ENCODE results near the gene PYGB.
A peak's percentile ranks its signal among the peaks of the same experiment; 100 is the strongest.

PYGB gene

DNA sequence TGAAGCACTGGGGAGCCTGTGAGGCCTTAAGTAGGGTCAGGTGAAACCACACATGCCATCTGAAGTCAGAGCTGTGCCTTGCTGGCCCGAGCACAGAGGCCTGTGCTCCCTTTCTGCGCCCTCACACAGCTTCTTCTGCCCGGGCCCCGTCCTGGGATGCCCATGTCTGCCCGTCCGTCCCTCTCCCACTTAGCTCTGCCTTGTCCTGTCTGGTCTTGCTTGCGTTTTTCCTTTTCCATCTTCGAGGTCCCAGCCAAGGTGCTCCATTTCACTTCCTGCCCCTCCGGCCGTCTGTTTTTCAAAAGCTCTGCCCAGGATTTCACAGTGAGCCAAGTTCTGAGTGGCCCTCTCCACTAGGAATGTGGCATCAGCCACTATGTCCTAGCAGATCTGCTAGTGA lies 45.6 kb downstream of the PYGB start:
- no peak for DNase-seq
- Histone ChIP-seq H3K9me3 (ENCODE audit: insufficient read depth, low read depth, low read length) (no peaks in the 10 kb centered on the region), H4K91ac (ENCODE audit: low read depth, low read length) (no peak overlapping the region), H2AFZ (ENCODE audit: insufficient read depth, low read length, poor library complexity) (no peak overlapping the region), H2AK5ac (ENCODE audit: low read length) (no peak overlapping the region), H3K14ac (ENCODE audit: low read length) (no peak overlapping the region), H3K79me1 (ENCODE audit: low read length) (no peaks in the 10 kb centered on the region), H2BK120ac (ENCODE audit: insufficient read depth, low read length, poor library complexity) (no peak overlapping the region), H3K9ac (ENCODE audit: low read length) (no peak overlapping the region), H3K4me1 (ENCODE audit: control insufficient read depth in 1 of 2, insufficient read depth in 2 of 2, low read length in 2 of 2) (peaks cover 3 to 4% of the 10 kb centered on the region in 2 experiments), H3K27me3 (ENCODE audit: insufficient read depth, low read length) (no peaks in the 10 kb centered on the region), H3K79me2 (ENCODE audit: control insufficient read depth, insufficient read depth, low read length, poor library complexity) (no peaks in the 10 kb centered on the region), H3K36me3 (ENCODE audit: control insufficient read depth in 1 of 2, insufficient read depth in 2 of 2, low read length in 2 of 2) (peaks cover 57 to 66% of the 10 kb centered on the region in 2 experiments), H3K23ac (ENCODE audit: low read length) (no peak overlapping the region), H4K12ac (ENCODE audit: low read depth, low read length) (no peak overlapping the region), H2BK5ac (ENCODE audit: low read depth, low read length, poor library complexity) (no peak overlapping the region), H3K4me3 (ENCODE audit: low read depth, low read length) (no peak overlapping the region), H3K18ac (ENCODE audit: low read length) (no peak overlapping the region), H2BK12ac (ENCODE audit: low read length) (no peak overlapping the region), H3K27ac (ENCODE audit: low read depth, low read length) (no peak overlapping the region), H4K8ac (ENCODE audit: low read depth, low read length) (no peak overlapping the region), H3K4me2 (ENCODE audit: low read length) (no peak overlapping the region), H3K4ac (ENCODE audit: low read depth, low read length) (no peak overlapping the region)
- no CpG with 5 or more reads among the region's 10 CpGs for WGBS (ENCODE audit: extremely low coverage, insufficient coverage, insufficient read length)

DNA sequence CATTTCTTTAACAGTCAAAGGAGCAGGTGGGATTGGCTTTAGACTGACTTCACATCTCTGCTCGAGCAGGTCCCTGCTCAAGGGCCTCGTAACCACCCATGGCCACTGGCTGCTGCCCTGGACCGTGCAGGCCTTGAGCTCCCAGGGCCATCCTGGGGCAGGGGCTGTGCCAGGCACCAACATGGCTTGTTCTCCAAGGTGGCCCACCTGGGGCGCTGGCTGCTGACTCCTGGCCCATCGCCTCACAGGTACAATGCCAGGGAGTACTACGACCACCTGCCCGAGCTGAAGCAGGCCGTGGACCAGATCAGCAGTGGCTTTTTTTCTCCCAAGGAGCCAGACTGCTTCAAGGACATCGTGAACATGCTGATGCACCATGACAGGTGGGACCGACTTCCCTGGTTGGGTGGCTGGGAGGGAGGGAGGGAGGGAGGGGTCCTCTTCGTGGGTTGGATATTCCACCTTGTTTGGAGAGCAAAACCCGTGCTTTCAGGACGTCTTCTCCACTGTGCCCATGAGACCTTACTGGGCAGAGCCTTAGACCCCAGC lies 46.1 kb downstream of the PYGB start:
- H3K18ac ChIP-seq (ENCODE audit: low read length) = no peak overlapping the region
- no peak overlapping the region for H2BK120ac ChIP-seq (ENCODE audit: insufficient read depth, low read length, poor library complexity)
- DNase-seq = no peak
- no peak overlapping the region for H2BK5ac ChIP-seq (ENCODE audit: low read depth, low read length, poor library complexity)
- no peak overlapping the region for H3K27ac ChIP-seq (ENCODE audit: low read depth, low read length)
- H3K4me3 ChIP-seq (ENCODE audit: low read depth, low read length) = no peak overlapping the region
- no peak overlapping the region for H2BK12ac ChIP-seq (ENCODE audit: low read length)
- peaks cover 3 to 4% of the 10 kb centered on the region in 2 experiments for H3K4me1 ChIP-seq (ENCODE audit: control insufficient read depth in 1 of 2, insufficient read depth in 2 of 2, low read length in 2 of 2)
- no peaks in the 10 kb centered on the region for H3K9me3 ChIP-seq (ENCODE audit: insufficient read depth, low read depth, low read length)
- H3K79me2 ChIP-seq (ENCODE audit: control insufficient read depth, insufficient read depth, low read length, poor library complexity) = no peaks in the 10 kb centered on the region
- H4K8ac ChIP-seq (ENCODE audit: low read depth, low read length) = no peak overlapping the region
- H3K14ac ChIP-seq (ENCODE audit: low read length) = no peak overlapping the region
- H4K12ac ChIP-seq (ENCODE audit: low read depth, low read length) = no peak overlapping the region
- H3K36me3 ChIP-seq (ENCODE audit: control insufficient read depth in 1 of 2, insufficient read depth in 2 of 2, low read length in 2 of 2) = peaks cover 56 to 65% of the 10 kb centered on the region in 2 experiments
- no peak overlapping the region for H2AFZ ChIP-seq (ENCODE audit: insufficient read depth, low read length, poor library complexity)
- no peak overlapping the region for H3K4me2 ChIP-seq (ENCODE audit: low read length)
- no peak overlapping the region for H4K91ac ChIP-seq (ENCODE audit: low read depth, low read length)
- no CpG with 5 or more reads among the region's 13 CpGs for WGBS (ENCODE audit: extremely low coverage, insufficient coverage, insufficient read length)
- no peak overlapping the region for H3K23ac ChIP-seq (ENCODE audit: low read length)
- no peak overlapping the region for H2AK5ac ChIP-seq (ENCODE audit: low read length)
- H3K9ac ChIP-seq (ENCODE audit: low read length) = no peak overlapping the region
- no peaks in the 10 kb centered on the region for H3K79me1 ChIP-seq (ENCODE audit: low read length)
- no peaks in the 10 kb centered on the region for H3K27me3 ChIP-seq (ENCODE audit: insufficient read depth, low read length)
- no peak overlapping the region for H3K4ac ChIP-seq (ENCODE audit: low read depth, low read length)

DNA sequence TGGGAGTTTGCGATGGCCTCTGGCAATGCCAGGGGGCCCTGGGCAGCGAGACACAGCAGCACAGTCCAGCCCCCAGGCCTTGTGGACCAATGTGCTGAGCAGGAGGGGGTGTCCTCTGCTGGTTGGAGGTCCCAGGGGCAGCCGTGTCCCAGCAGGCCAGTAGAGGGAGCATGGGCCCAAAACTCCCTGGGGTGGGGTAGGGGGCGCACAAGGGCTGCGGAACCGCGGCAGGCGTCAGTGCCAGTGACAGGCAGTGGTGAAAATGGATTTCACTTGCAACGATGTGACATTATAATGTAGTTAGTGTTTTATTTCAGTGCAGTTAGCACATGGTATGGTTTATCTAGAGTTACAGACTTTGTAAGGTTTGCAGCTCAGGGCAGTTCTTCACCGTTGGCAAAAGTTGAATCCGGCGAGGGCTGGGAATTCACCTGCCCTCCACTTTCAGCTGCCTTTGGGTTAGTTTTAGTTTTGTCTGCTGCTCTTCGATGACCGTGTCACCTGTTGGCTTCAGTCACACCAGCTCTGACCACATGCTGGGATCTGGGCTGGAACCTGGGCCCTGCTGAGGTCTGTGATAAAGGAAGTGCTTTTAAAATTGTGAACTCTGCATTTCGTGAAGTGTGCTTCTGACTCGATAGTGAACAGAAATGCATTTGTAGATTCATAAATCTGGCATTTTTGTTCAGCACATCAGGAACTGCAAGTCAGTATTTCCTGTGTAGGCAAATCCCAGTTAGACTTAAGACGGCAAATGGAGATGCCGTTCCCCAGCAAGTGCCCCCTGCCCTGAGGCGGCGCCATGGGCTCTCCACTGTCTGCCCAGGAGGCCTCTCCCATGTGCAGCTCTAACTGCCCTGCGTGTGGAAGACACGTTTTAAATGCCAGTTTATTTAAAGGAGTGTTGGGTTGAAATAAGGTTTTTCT lies 46.8 kb downstream of the PYGB start:
- Histone ChIP-seq H2BK5ac (ENCODE audit: low read depth, low read length, poor library complexity) (no peak overlapping the region), H3K14ac (ENCODE audit: low read length) (no peak overlapping the region), H2AK5ac (ENCODE audit: low read length) (no peak overlapping the region), H3K4ac (ENCODE audit: low read depth, low read length) (no peak overlapping the region), H3K36me3 (ENCODE audit: control insufficient read depth in 1 of 2, insufficient read depth in 2 of 2, low read length in 2 of 2) (peaks cover 59 to 64% of the 10 kb centered on the region in 2 experiments), H2BK120ac (ENCODE audit: insufficient read depth, low read length, poor library complexity) (no peak overlapping the region), H3K4me3 (ENCODE audit: low read depth, low read length) (no peak overlapping the region), H3K23ac (ENCODE audit: low read length) (no peak overlapping the region), H3K18ac (ENCODE audit: low read length) (no peak overlapping the region), H3K27me3 (ENCODE audit: insufficient read depth, low read length) (no peaks in the 10 kb centered on the region), H3K27ac (ENCODE audit: low read depth, low read length) (no peak overlapping the region), H3K79me2 (ENCODE audit: control insufficient read depth, insufficient read depth, low read length, poor library complexity) (no peaks in the 10 kb centered on the region), H2BK12ac (ENCODE audit: low read length) (no peak overlapping the region), H4K91ac (ENCODE audit: low read depth, low read length) (no peak overlapping the region), H3K9me3 (ENCODE audit: insufficient read depth, low read depth, low read length) (no peaks in the 10 kb centered on the region), H3K79me1 (ENCODE audit: low read length) (no peaks in the 10 kb centered on the region), H2AFZ (ENCODE audit: insufficient read depth, low read length, poor library complexity) (no peak overlapping the region), H3K4me1 (ENCODE audit: control insufficient read depth in 1 of 2, insufficient read depth in 2 of 2, low read length in 2 of 2) (peaks cover 4 to 5% of the 10 kb centered on the region in 2 experiments), H4K12ac (ENCODE audit: low read depth, low read length) (no peak overlapping the region), H3K9ac (ENCODE audit: low read length) (no peak overlapping the region), H3K4me2 (ENCODE audit: low read length) (no peak overlapping the region), H4K8ac (ENCODE audit: low read depth, low read length) (no peak overlapping the region)
- no CpG with 5 or more reads among the region's 22 CpGs for WGBS (ENCODE audit: extremely low coverage, insufficient coverage, insufficient read length)
- peak; percentile 23 to 54 for DNase-seq

DNA sequence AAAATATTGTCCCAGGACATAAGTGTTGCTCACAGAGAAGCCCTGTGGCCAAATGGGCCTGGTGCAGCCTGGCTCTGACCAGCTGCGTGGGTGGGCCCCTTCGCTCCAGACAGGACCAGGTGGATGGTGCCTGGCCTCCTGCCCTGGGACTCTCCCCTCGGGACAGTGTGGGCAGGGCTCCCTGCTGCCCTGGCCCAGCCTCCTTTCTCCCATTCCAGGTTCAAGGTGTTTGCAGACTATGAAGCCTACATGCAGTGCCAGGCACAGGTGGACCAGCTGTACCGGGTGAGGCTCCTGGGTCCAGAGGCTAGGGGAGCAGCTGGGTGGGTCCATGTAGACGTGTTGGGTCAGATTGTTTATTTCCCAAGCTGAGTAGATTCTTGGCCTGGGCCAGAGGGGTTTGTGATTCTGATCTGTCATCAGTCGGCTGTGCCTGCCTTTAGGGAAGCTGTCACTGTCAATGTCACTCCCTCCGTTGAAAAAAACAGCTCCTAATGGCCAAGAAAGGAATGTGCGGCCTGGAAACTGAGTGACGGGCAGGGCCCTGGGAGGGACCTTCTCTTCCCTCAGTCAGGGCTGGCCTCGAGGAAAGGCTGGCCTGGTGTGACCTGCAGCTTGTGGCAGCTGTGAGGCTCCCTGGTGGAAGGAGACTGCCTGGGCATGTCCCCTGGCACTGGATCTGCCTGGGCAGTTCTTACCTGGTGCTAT lies 47.7 kb downstream of the PYGB start:
- Histone ChIP-seq H3K9me3 (ENCODE audit: insufficient read depth, low read depth, low read length) (no peaks in the 10 kb centered on the region), H3K4me2 (ENCODE audit: low read length) (no peak overlapping the region), H2AK5ac (ENCODE audit: low read length) (no peak overlapping the region), H3K4ac (ENCODE audit: low read depth, low read length) (no peak overlapping the region), H2BK12ac (ENCODE audit: low read length) (no peak overlapping the region), H3K27ac (ENCODE audit: low read depth, low read length) (no peak overlapping the region), H3K79me2 (ENCODE audit: control insufficient read depth, insufficient read depth, low read length, poor library complexity) (no peaks in the 10 kb centered on the region), H2BK120ac (ENCODE audit: insufficient read depth, low read length, poor library complexity) (no peak overlapping the region), H4K12ac (ENCODE audit: low read depth, low read length) (no peak overlapping the region), H3K4me3 (ENCODE audit: low read depth, low read length) (no peak overlapping the region), H3K14ac (ENCODE audit: low read length) (no peak overlapping the region), H3K4me1 (ENCODE audit: control insufficient read depth in 1 of 2, insufficient read depth in 2 of 2, low read length in 2 of 2) (peaks cover 9 to 12% of the 10 kb centered on the region in 2 experiments), H3K79me1 (ENCODE audit: low read length) (no peaks in the 10 kb centered on the region), H4K8ac (ENCODE audit: low read depth, low read length) (no peak overlapping the region), H3K36me3 (ENCODE audit: control insufficient read depth in 1 of 2, insufficient read depth in 2 of 2, low read length in 2 of 2) (peaks cover 57 to 59% of the 10 kb centered on the region in 2 experiments), H3K9ac (ENCODE audit: low read length) (no peak overlapping the region), H3K18ac (ENCODE audit: low read length) (no peak overlapping the region), H4K91ac (ENCODE audit: low read depth, low read length) (no peak overlapping the region), H3K23ac (ENCODE audit: low read length) (no peak overlapping the region), H2AFZ (ENCODE audit: insufficient read depth, low read length, poor library complexity) (no peak overlapping the region), H2BK5ac (ENCODE audit: low read depth, low read length, poor library complexity) (no peak overlapping the region), H3K27me3 (ENCODE audit: insufficient read depth, low read length) (no peaks in the 10 kb centered on the region)
- no CpG with 5 or more reads among the region's 10 CpGs for WGBS (ENCODE audit: extremely low coverage, insufficient coverage, insufficient read length)
- DNase-seq = peak in 1 of 2 donors; percentile 10

All from trophoblast cell (in vitro differentiated cells and primary cell).